ENCODE data around the gene NAALADL1. TPM values are rescaled to one million over a fixed set of nuclear protein-coding genes. Genes with fewer than 3 reads are reported as not detected.

Gene NAALADL1
- total and polyA plus RNA-seq, 9 of the 15 experiments (the other 6 are each of a cell fraction or from before 2014, with no cell fraction given) = 0.06 to 0.72 (median 0.22) TPM; not detected in 4

- TF ChIP-seq PHF8 (IDR thresholded peaks at IDR 0.05; ENCODE audit: borderline replicate concordance, low read length) (peak; percentile 90), SMARCA5 (IDR thresholded peaks at IDR 0.05) (no peak), BCL6 (CRISPR knock-in tag; IDR thresholded peaks at IDR 0.05) (no peak), RBFOX2 (IDR thresholded peaks at IDR 0.05; ENCODE audit: low read depth, low read length) (peak; percentile 79), CTBP1 (IDR thresholded peaks at IDR 0.05; ENCODE audit: borderline replicate concordance) (peak; percentile 89), CREB1 (IDR thresholded peaks at IDR 0.05) (no peak; the same call in 1 of the 2 replicates), CREB1 (CRISPR knock-in tag; IDR thresholded peaks at IDR 0.05) (peak; percentile 53; the same call in 1 of the 2 replicates), TRIM25 (IDR thresholded peaks at IDR 0.05; ENCODE audit: borderline replicate concordance) (peak; percentile 100), ESRRA (IDR thresholded peaks at IDR 0.05; ENCODE audit: borderline replicate concordance, low read depth) (peak; percentile 57), RUNX1 (IDR thresholded peaks at IDR 0.05; ENCODE audit: low read depth) (no peak; the same call in 1 of the 2 replicates), FOXK1 (CRISPR knock-in tag; IDR thresholded peaks at IDR 0.05; ENCODE audit: borderline replicate concordance) (no peak), SRSF1 (IDR thresholded peaks at IDR 0.05; ENCODE audit: low read depth, low read length) (no peak), RB1 (IDR thresholded peaks at IDR 0.05; ENCODE audit: low read depth) (peak; percentile 49), ZNF232 (CRISPR knock-in tag; IDR thresholded peaks at IDR 0.05) (0 out of 2 replicates have a peak, but pooled peaks have one; percentile 58), MAX (CRISPR knock-in tag; IDR thresholded peaks at IDR 0.05) (peak; percentile 99), CHD2 (IDR thresholded peaks at IDR 0.05; ENCODE audit: low read depth, low read length) (peak; percentile 40; the same call in 1 of the 2 replicates), CEBPG (CRISPR knock-in tag; IDR thresholded peaks at IDR 0.05) (no peak), CEBPG (tag; conservative IDR thresholded peaks at IDR 0.05 in 1 of 2, IDR thresholded peaks at IDR 0.05 in 1 of 2) (no peak), POLR2B (IDR thresholded peaks at IDR 0.05; ENCODE audit: low read depth, partially characterized antibody) (peak; percentile 53), NRF1 (conservative IDR thresholded peaks at IDR 0.05 in 1 of 2, IDR thresholded peaks at IDR 0.05 in 1 of 2) (peak; percentile 85 to 88), CBX1 (IDR thresholded peaks at IDR 0.05; ENCODE audit: low read depth) (no peak)
- TF ChIP-seq, protein P1, sequence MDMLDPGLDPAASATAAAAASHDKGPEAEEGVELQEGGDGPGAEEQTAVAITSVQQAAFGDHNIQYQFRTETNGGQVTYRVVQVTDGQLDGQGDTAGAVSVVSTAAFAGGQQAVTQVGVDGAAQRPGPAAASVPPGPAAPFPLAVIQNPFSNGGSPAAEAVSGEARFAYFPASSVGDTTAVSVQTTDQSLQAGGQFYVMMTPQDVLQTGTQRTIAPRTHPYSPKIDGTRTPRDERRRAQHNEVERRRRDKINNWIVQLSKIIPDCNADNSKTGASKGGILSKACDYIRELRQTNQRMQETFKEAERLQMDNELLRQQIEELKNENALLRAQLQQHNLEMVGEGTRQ (CRISPR knock-in tag; IDR thresholded peaks at IDR 0.05) = no peak
Measured at GRCh38 chr11:65027213-65028067, 30.9 kb downstream of the NAALADL1 start, which contains the start of gene SNX15 (continued).

All from K562 (cell line).